ENCODE measurements around the gene SLC35B1. TPM values are rescaled to one million over a fixed set of nuclear protein-coding genes. Genes with fewer than 3 reads are reported as not detected.

SLC35B1 gene, protein sequence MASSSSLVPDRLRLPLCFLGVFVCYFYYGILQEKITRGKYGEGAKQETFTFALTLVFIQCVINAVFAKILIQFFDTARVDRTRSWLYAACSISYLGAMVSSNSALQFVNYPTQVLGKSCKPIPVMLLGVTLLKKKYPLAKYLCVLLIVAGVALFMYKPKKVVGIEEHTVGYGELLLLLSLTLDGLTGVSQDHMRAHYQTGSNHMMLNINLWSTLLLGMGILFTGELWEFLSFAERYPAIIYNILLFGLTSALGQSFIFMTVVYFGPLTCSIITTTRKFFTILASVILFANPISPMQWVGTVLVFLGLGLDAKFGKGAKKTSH
- polyA plus RNA-seq (2011; rRNA removed) (116 and 120 TPM in 2 replicates), polyA minus RNA-seq (2011; rRNA and poly(A)+ RNA removed) (49.7 and 69.7 TPM in 2 replicates)

DNA sequence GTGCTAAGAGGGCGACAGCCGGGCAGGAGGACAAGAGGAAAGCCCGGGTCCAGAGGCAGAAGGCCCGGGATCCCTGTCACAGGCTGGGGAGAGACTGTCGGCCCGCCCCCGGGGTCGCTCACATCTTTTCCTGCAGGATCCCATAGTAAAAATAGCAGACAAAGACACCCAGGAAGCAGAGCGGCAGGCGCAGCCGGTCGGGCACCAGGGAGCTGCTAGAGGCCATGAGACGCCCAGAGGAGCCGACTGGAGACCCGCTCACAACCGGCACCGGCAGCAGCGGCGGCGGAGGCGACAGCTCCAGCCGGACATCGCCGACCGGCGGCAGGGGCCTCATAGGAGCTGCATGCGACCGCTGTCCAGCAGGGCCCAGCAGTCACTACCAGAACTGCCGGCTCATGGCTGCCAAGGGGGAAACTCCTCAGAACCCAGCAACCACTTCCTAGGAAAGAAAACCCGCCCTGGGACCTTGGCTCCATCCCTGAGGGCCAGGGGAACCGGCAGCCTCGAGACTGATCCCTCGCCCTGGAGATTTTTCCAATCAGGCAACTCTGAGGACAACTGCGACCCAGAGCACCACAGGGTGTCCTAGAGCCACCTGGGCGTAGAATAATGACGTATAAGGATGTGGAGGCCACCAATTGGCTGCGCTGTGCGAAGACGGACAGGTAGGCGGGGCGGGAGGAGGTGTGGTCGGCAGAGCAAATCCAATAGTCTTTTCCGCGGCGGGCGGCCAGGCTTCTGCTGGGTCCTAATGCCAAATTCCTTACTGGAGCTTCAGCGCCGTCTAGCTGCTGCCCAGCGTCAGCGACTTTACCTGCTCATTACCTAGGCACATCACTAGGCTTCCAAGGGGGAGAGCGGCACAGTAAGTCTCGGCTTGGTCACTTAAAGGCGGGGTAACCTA lies at the start of gene SLC35B1:
Gene SLC35B1 (minus strand): TSS at position 357 of the 907 bp plus-strand sequence. CDS start 131 bp downstream, at position 226.
- ChIA-PET POLR2A (interaction anchor here (0.6 to 1.4 kb wide), 4 partner anchors 56 to 282 kb away, joined by 3 to 21 read pairs (median 4); partner anchors contain the start of genes FAM117A and KAT7), CTCF (interaction anchor here (0.6 to 26.0 kb wide), 27 partner anchors 8 to 292 kb away, joined by 3 to 638 read pairs (median 5); partner anchors contain the start of genes FAM117A and NXPH3)
- TF ChIP-seq, protein P1, sequence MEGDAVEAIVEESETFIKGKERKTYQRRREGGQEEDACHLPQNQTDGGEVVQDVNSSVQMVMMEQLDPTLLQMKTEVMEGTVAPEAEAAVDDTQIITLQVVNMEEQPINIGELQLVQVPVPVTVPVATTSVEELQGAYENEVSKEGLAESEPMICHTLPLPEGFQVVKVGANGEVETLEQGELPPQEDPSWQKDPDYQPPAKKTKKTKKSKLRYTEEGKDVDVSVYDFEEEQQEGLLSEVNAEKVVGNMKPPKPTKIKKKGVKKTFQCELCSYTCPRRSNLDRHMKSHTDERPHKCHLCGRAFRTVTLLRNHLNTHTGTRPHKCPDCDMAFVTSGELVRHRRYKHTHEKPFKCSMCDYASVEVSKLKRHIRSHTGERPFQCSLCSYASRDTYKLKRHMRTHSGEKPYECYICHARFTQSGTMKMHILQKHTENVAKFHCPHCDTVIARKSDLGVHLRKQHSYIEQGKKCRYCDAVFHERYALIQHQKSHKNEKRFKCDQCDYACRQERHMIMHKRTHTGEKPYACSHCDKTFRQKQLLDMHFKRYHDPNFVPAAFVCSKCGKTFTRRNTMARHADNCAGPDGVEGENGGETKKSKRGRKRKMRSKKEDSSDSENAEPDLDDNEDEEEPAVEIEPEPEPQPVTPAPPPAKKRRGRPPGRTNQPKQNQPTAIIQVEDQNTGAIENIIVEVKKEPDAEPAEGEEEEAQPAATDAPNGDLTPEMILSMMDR (IDR thresholded peaks at IDR 0.05; ENCODE audit: insufficient read depth, low read depth, low read length): peak; percentile 95
- peaks cover 18% of the 10 kb centered on the region for H3K36me3 ChIP-seq (ENCODE audit: control insufficient read depth, insufficient read depth, low read length)
- peak; percentile 98 for DNase-seq (ENCODE audit: low read depth)
- H3K27me3 ChIP-seq (ENCODE audit: control insufficient read depth, insufficient read depth, low read length): no peaks in the 10 kb centered on the region
- peak within 1 kb of the TSS; percentile 92 for H3K4me3 ChIP-seq (ENCODE audit: low read depth, low read length)

DNA sequence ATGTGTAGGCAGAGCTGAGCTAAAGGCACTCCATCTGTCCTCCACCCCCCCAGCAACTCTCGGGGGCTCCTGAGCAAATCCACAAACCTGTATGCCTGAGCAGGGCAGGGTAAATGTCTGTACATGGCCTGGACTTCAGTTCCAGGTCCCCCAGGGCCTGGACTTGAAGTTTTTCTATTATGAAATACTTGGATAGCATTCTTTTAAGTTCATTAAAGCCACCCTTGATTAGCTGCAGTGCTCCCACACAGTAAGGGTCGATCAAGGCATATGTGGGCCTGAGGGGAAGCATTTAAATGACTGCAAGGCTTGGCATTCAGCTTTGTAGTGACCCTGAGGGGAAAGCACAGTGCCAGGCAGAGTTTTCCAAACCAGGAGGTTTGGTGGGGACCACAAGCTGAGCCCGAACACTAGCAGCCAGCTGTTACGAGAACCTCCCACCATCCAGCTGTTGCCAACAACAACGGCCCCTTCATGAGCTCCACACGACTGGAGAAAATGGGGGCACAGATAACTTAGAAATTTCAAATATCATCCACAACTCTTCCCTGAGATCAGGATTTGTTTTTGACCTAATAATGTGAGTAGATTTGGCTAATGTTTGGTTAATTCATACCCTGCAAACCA lies 49.5 kb upstream of the SLC35B1 start:
- Histone ChIP-seq H3K36me3 (ENCODE audit: control insufficient read depth, insufficient read depth, low read length) (no peaks in the 10 kb centered on the region), H3K27me3 (ENCODE audit: control insufficient read depth, insufficient read depth, low read length) (peaks cover 2% of the 10 kb centered on the region), H3K4me3 (ENCODE audit: low read depth, low read length) (no peak overlapping the region)
- DNase-seq (ENCODE audit: low read depth): no peak
- TF ChIP-seq, protein P1 (IDR thresholded peaks at IDR 0.05; ENCODE audit: insufficient read depth, low read depth, low read length): no peak
- ChIA-PET CTCF (interaction anchor here (0.8 kb wide), 1 partner anchor 9 kb away, joined by 3 read pairs; no protein-coding TSS in a partner anchor), POLR2A (no interaction called here)

GRCh38 chr17:49756323-49757150 lies 48.8 kb upstream of the SLC35B1 start:
- Histone ChIP-seq H3K36me3 (ENCODE audit: control insufficient read depth, insufficient read depth, low read length) (no peaks in the 10 kb centered on the region), H3K27me3 (ENCODE audit: control insufficient read depth, insufficient read depth, low read length) (peaks cover 2% of the 10 kb centered on the region), H3K4me3 (ENCODE audit: low read depth, low read length) (no peak overlapping the region)
- POLR2A ChIA-PET: no interaction called here
- DNase-seq (ENCODE audit: low read depth): no peak
- TF ChIP-seq, protein P1 (IDR thresholded peaks at IDR 0.05; ENCODE audit: insufficient read depth, low read depth, low read length): no peak
- CTCF ChIA-PET: interaction anchor here (0.8 to 1.3 kb wide), 2 partner anchors 8 to 24 kb away, joined by 3 read pairs; no protein-coding TSS in a partner anchor

DNA sequence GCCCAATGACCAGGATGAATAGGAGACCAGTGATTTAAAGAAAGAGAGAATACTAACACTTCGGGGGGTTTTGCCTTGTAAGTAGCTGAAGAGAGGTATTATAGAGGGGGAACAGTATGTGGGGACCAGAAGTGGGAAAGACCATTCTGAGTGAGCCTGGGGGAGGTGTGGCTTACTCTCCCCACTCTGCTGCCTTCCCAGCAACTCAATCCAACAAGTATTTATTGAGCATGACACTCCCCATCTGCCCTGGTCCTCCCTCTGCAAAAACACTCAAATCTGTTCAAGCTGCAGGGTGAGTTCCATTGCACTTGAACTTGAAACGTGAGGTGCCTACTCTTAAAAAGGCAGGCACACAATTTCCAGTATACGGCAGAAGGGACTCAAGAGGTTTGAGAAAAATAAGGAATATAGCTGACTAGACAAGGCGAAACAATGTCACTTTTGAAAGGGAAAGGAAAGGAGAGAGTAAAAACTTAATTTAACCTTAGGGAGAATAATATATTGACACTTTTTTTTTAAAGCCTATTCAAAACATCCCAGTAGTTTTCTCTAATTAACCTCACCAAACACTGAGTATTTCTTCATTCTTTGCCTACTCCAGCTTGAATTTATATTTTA lies 48.0 kb upstream of the SLC35B1 start:
- ChIA-PET CTCF (interaction anchor here (1.3 kb wide), 1 partner anchor 23 kb away, joined by 3 read pairs; no protein-coding TSS in a partner anchor), POLR2A (no interaction called here)
- Histone ChIP-seq H3K27me3 (ENCODE audit: control insufficient read depth, insufficient read depth, low read length) (peaks cover 2% of the 10 kb centered on the region), H3K36me3 (ENCODE audit: control insufficient read depth, insufficient read depth, low read length) (no peaks in the 10 kb centered on the region), H3K4me3 (ENCODE audit: low read depth, low read length) (no peak overlapping the region)
- TF ChIP-seq, protein P1 (IDR thresholded peaks at IDR 0.05; ENCODE audit: insufficient read depth, low read depth, low read length): no peak
- no peak for DNase-seq (ENCODE audit: low read depth)
